ENCODE results near the gene PIPOX.

The PIPOX gene

DNA sequence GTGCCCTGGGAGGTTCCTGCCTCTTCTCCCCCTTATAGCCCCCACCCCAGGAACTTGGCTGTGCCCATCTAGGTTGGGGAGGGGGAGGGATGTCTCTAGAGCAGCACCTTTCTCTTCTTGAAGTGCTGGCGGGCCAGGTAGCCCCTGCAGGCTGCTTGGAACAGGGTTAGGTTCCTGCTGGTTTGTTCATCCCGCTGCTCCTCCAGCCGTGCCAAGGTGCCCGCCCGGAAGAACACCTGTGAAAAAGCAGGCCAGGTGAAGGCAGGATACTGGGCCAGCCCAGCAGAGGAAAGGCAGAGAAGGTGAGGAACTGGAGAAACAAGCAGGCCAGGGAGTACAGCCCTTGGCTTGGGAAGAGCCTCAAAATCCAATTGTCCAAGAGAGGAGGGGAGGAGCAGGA lies 56.6 kb downstream of the PIPOX start:
- H3K4me3 ChIP-seq (ENCODE audit: low read depth, low read length), result no peak overlapping the region
- TF ChIP-seq CTCF (IDR thresholded peaks at IDR 0.05; ENCODE audit: insufficient read depth, low read depth, low read length, missing control alignments), result no peak
- no peak for DNase-seq (ENCODE audit: low read depth)

DNA sequence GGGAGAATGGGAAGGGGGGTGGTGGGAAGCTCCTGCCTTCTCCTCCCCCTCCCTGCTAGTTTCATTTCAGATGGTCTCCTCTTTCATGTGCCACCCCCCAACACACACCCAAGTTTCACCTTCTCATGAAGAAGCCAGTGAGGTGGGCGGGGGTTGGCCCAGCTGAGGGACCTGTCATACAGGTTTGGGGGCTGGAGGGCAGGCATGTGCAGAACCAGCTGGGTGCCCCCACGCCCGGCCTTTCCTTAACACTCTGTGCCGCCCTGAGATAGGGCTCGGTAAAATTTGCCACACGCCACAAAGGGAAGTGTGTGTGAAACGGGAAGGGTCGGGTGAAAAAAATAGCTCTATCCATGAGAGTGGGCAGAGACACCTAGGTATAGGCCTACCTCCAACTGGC lies 57.4 kb downstream of the PIPOX start:
- DNase-seq (ENCODE audit: low read depth), result no peak
- TF ChIP-seq CTCF (IDR thresholded peaks at IDR 0.05; ENCODE audit: insufficient read depth, low read depth, low read length, missing control alignments), result no peak
- no peak overlapping the region for H3K4me3 ChIP-seq (ENCODE audit: low read depth, low read length)

DNA sequence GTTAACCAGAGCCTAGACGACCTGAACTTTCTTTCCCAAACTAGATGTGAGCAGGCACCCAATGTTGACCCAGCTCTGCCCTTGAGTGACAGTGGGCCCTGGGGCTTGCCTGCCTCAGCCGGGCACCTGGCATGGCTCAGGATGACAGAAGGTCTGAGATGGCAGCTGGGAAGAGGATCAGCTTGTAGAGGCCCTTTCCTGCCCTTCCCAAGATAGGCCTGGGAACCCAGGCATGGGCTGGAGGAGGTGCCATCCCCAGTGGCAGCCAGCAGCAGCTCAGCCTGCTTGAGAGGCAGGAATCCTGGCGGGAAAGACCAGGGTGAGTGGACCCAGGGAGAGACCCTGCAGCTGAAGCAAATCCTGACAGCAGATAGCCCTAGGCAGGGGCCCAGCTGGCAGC lies 59.1 kb downstream of the PIPOX start:
- TF ChIP-seq CTCF (IDR thresholded peaks at IDR 0.05; ENCODE audit: insufficient read depth, low read depth, low read length, missing control alignments), result no peak
- no peak overlapping the region for H3K4me3 ChIP-seq (ENCODE audit: low read depth, low read length)
- no peak for DNase-seq (ENCODE audit: low read depth)

GRCh38 chr17:29102741-29103181 lies 59.8 kb downstream of the PIPOX start:
- no peak for TF ChIP-seq CTCF (IDR thresholded peaks at IDR 0.05; ENCODE audit: insufficient read depth, low read depth, low read length, missing control alignments)
- no peak overlapping the region for H3K4me3 ChIP-seq (ENCODE audit: low read depth, low read length)

GRCh38 chr17:29103341-29103740 lies 60.4 kb downstream of the PIPOX start:
- DNase-seq (ENCODE audit: low read depth), result no peak
- no peak overlapping the region for H3K4me3 ChIP-seq (ENCODE audit: low read depth, low read length)
- no peak for TF ChIP-seq CTCF (IDR thresholded peaks at IDR 0.05; ENCODE audit: insufficient read depth, low read depth, low read length, missing control alignments)

More at GRCh38 chr17:29102741-29103181, 59.8 kb downstream of the PIPOX start:
- no peak for DNase-seq (ENCODE audit: low read depth)
